RCC 7860 (cell line): ENCODE data around the gene GTPBP4.

Experiments
- DNase-seq: peaks from one replicate; pipeline ENCODE4 v3.0.0-alpha.2; 2015; ENCODE audit warnings: low spot score
- FAIRE-seq: peaks from 2 replicates; lab custom pipeline; 2012; peaks lifted over from hg19 to GRCh38; lab: Jason Lieb, UNC

Gene GTPBP4

GRCh38 chr10:964988-965417 lies 23.2 kb upstream of the GTPBP4 start:
- no peak for FAIRE-seq

GRCh38 chr10:966466-967235 lies 21.6 kb upstream of the GTPBP4 start:
- DNase-seq, result no peak
- no peak for FAIRE-seq

More at GRCh38 chr10:964988-965417, 23.2 kb upstream of the GTPBP4 start:
- DNase-seq, result no peak

DNA sequence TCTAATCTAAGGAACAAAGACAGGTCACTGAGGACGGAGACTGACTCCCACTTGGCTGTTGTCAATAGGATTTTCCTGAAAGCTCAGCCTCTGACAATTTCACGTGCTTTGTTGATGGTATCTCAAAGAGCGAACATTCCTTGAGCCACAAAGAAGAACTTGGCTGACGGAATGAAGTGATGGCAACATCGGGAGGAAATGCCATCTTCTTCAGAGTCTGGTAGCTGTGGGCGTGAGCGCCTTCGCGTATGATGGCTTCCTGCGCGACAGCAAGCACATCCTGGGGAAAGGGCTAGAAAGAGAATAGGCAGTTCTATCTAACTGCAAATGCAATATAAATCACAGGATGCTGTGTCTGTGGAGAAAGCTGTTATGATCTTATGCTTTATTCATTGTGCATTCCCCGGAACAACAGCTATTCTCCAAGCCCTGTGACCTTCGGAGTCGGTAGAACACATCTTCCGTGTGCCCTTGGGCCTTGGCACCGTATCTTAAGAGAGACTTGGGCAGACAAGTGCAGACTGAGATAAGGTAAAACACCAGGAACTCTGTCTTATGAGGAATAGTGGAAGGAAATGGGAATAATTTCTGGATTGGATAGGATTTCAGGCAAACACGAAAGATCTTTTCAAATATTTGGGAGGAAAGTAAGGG lies 19.6 kb upstream of the GTPBP4 start:
- DNase-seq (no peak), FAIRE-seq (no peak)

GRCh38 chr10:969473-970150 lies 18.6 kb upstream of the GTPBP4 start:
- FAIRE-seq, result no peak
- no peak for DNase-seq

GRCh38 chr10:970311-971149 lies 17.7 kb upstream of the GTPBP4 start:
- no peak for FAIRE-seq
- DNase-seq, result peak; percentile 11

GRCh38 chr10:971150-971542 lies 17.1 kb upstream of the GTPBP4 start:
- no peak for FAIRE-seq
- DNase-seq, result no peak

DNA sequence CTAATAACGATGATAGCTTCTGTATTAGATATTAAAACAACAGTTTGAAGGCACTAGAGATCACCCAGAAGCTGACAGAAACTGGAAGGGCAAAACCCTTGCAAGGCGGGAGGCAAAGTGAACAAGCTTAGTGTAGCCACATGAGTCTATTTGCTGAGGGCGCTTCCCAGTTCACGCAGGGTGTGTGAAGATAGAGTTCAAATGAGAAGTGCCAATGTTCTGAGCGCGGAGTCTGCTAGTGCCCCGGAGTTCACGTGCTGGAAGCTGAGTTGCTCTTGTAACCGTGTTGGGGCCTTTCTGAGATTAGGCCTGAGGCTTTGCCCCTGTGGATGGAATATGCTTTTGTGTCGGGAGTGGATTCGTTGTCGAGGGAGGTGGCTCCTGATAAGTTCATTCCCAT lies 16.6 kb upstream of the GTPBP4 start:
- FAIRE-seq (no peak), DNase-seq (no peak)

GRCh38 chr10:972763-973162 lies 15.5 kb upstream of the GTPBP4 start:
- FAIRE-seq (no peak), DNase-seq (no peak)

- FAIRE-seq, result peak; percentile 78
- DNase-seq, result peak; percentile 92
Observed at GRCh38 chr10:974038-974784, 14.0 kb upstream of the GTPBP4 start.

DNA sequence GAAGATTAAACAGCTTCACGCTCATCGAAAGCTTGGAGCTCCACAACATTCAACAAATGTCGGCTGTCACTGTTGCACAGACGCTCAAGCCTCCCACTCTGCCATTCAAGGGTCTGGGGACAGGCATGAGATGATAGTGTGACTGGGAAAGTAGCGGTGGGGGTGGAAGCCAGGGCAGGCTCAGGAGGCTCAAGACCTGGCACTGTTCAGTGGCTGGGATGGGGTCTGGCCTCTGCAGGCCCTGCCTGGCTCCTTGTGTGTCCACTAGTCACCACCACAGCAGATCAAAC lies 13.5 kb upstream of the GTPBP4 start:
- DNase-seq (no peak), FAIRE-seq (no peak)

DNA sequence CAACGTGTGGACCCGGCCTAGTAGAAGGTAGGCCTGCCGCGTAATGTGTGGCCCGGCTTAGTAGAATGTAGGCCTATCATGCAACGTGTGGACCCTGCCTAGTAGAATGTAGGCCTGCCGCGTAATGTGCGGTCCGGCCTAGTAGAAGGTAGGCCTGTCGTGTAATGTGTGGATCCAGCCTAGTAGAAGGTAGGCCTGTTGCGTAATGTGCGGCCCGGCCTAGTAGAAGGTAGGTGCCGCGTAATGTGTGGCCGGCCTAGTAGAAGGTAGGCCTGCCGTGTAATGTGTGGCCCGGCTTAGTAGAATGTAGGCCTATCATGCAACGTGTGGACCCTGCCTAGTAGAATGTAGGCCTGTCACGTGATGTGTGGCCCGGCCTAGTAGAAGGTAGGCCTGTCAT lies 11.9 kb upstream of the GTPBP4 start:
- FAIRE-seq, result no peak
- no peak for DNase-seq

DNA sequence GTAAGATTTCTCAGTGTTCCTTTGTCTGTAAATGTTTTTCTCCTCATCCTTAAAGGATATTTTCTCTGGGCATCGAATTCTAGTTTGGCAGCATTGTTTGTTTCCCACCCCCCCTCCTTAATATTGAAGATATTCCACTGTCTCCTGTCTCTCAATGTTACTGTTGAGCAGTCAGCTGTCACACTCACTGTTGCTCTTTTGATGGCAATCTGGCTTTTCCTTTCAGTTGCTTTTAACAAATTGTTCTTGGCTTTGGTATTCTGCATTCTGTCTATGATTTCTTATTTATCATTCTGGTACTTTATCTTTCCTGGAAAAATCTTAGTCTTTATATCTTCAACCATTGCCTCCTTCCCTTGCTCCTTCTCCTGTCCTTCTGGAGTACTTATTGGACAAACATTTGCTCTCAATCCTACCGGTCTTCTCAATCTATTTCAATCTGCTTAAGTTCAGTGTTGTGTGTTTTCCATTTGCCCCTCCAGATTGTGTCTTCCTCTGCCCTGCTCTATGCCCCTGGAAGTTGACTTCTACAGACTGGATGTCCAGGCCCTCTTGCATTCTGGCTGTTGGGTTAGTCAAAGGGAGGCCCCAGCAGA lies 9.3 kb upstream of the GTPBP4 start:
- no peak for FAIRE-seq
- DNase-seq, result no peak

DNA sequence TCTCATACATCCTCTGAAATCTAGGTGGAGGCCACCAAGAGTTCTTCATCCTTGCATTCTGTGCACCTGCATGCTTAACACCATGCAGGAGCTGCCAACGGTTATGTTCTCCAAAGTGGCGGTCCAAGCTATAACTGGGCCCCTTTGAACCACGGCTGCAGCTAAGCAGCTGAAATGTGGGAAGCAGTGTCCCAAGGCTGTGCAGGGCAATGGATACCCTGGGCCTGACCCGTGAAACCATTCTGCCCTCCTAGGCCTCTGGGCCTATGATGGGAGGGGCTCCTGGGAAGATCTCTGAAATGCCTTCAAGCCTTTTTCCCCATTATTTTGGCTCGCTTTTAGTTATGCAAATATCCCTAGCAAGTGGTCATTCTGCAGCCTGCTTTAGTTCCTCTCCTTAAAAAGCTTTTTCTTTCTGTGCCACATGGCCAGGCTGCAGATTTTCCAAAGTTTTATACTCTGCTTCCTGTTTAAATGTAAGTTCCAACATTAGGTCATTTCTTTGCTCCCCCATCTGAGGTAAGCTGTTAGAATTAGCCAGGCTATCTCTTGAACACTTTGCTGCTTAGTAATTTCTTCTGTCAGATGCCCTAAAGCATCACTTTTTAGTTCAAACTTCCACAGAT lies 7.7 kb upstream of the GTPBP4 start:
- DNase-seq (no peak), FAIRE-seq (no peak)

- DNase-seq (no peak), FAIRE-seq (no peak)
Observed at GRCh38 chr10:983401-983800, 4.8 kb upstream of the GTPBP4 start.

- DNase-seq (peak; percentile 19), FAIRE-seq (no peak)
Observed at GRCh38 chr10:983971-984655, 4.1 kb upstream of the GTPBP4 start.

DNA sequence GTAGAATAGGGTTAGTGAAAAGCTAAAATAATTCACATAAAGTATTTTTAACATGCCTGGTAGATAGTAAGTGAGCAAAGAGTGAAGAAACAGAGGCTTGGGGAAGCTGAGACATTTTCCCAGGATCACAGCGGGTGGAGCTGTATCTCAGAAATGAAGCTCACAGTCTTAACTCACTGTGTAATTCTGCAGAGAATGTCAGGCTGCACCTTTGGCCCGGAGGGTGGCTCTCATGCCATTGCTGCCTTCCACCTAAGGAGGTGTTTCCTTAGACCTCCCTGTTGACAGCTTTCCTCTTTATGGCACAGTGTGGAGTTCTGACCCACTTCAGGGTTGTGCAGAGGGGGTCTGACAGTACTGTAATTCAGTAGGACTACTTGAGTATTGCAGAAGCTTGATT lies 2.9 kb upstream of the GTPBP4 start:
- FAIRE-seq (no peak), DNase-seq (no peak)

DNA sequence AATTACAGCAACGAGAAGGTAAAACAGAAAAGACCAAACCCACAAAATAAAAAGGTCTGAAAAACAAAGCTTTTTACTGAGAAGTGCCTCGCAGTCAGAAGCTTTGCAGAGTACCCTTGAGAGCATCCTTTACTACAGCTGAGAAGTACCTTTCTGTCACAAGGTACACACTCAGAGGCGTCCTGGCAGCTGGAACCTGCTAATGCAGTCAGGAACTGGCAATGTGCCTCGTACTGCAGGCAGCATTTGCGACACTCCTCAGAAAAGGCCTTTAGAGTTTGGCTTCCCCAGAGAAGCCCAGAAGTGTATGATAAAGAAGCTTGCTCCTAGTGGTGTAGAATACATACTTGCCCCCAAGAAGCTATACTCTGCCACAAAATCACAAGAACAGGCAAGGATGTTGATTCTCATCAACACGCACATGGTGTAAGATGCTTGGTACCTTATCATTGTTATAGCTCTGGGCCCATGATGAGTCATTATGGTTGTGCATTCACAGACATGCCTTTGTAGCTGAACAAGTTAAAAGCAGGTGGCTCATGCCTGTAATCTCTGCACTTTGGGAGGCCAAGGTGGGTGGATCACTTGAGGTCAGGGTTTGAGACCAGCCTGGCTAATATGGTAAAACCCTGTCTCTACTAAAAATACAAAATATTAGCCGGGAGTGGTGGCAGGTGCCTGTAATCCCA lies 2.0 kb upstream of the GTPBP4 start:
- FAIRE-seq, result peak; percentile 40
- DNase-seq, result peak; percentile 75

DNA sequence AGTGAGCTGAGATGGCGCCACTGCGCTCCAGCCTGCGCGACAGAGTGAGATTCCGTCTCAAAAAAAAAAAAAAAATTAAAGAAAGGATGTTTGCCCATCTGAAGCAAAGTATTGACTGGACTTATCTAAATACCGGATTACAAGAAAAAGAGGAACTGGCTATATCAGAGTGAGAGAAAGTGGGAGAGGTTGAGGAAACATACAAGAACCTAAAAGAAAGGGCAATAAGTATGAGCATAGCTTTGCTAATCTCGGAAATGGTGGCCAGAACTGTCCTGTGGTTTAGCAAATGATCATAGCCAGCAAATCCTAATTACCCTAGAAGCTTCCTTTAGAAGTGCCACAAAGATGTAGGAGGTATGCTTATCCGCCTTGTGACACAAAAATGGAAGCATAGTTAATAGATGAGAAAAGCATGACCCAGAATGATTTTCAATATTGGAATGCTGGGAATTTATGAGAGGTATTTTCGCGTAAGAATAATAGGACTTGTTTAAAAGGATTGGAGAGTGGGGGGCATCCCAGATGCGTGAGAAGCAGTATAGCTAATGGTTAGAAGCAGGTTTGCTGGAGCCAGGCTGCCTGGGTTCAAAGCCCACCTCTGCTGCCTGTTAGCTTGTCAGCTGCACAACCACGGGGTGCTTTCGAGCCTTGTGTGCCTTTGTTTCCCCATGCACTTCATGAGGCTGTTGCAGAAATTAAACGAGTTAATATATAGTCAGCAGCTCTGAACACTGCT lies 1.2 kb upstream of the GTPBP4 start:
- peak; percentile 67 for FAIRE-seq

More for the DNA sequence above, 1.2 kb upstream of the GTPBP4 start:
- DNase-seq, result peak; percentile 89
